ENCODE data around the gene TMEM181. TPM values are rescaled to one million over a fixed set of nuclear protein-coding genes. Genes with fewer than 3 reads are reported as not detected.
"Not testable (repeated sequence)": the region's sequence is repeated elsewhere in the genome, so short reads cannot be mapped to it uniquely, and the experiment has no call there.

The TMEM181 gene
- total RNA-seq, 2 experiments from 2014 or later, result 14.8 to 16.3 TPM

DNA sequence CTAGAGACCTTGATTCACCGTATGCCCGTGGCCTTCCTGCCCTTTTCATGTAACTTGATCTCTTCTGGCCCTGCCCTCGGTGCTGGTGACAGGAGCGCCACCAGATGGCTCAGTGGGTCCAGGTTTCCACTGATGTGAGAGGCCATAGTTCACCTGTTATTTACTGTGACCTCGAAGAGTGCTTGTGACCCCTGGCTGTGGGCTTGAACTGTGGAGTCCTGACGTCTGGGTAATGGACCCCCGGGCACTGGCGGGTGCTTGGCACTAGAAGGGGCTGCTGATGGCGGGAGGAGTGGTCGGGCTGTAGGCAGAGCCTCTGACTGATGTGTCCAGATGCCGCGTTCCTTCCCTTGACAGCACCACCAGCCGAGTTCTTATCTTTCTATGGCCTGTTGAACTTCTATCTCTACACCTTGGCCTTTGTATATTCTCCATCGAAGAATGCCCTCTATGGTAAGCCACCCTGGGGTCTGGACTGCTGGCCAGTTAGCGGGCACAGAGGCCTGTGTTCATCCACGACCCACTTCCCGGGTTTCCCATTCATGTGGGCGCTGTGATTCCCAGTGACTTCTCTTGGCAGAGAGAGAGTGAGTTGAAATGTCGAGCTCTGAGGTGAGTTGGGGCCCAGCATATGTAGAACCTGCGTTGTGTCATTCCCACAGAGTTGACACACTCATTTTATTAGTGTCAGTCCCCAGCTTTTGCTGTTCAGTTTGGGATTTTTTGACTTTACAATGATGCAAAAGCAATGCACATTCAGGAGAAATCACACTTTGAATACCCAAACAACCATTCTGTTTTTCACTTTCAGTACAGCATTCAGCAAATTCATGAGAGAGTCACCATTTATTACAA lies 69.7 kb downstream of the TMEM181 start:
- CTCF ChIA-PET, result interaction anchor here (1.2 to 1.5 kb wide), 2 partner anchors 14 to 74 kb away, joined by 4 read pairs; no protein-coding TSS in a partner anchor
- POLR2A ChIA-PET, result interaction anchor here (1.0 to 1.4 kb wide), 2 partner anchors 9 to 16 kb away, joined by 3 read pairs; no protein-coding TSS in a partner anchor

DNA sequence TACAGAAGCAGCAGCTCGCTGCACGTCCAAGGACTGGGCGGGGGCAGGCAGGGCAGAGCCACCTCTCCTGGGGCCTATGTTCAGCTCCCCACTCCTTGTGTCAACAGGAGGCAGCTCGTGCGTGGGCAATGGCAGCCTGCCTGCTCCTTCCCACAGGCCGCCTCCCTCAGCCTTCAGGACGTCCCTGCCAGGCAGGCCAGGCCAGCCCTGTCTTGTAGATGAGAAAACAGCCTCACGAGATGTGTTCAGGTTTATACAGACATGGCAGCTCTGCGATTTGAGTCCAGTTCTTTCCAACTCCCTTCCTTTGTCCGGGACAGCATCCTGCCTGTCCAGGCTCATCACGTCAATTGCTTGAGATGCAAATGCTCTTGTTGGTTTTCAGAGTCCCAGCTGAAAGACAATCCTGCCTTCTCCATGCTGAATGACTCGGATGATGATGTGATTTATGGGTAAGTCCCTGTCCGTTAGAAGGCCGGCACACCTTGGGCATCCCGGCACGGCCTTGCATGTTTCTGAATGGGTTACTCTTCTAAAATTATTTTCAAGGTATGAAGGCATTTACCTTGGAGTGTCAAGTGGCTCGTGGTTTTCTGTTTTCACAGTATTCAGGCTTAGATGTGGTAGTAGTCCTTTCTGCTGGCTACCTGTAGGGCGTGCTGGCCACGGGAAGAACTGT lies 71.2 kb downstream of the TMEM181 start:
- ChIA-PET CTCF (interaction anchor here (1.2 to 1.5 kb wide), 2 partner anchors 13 to 73 kb away, joined by 4 read pairs; no protein-coding TSS in a partner anchor), POLR2A (interaction anchor here (1.0 kb wide), 1 partner anchor 8 kb away, joined by 3 read pairs; no protein-coding TSS in a partner anchor)

DNA sequence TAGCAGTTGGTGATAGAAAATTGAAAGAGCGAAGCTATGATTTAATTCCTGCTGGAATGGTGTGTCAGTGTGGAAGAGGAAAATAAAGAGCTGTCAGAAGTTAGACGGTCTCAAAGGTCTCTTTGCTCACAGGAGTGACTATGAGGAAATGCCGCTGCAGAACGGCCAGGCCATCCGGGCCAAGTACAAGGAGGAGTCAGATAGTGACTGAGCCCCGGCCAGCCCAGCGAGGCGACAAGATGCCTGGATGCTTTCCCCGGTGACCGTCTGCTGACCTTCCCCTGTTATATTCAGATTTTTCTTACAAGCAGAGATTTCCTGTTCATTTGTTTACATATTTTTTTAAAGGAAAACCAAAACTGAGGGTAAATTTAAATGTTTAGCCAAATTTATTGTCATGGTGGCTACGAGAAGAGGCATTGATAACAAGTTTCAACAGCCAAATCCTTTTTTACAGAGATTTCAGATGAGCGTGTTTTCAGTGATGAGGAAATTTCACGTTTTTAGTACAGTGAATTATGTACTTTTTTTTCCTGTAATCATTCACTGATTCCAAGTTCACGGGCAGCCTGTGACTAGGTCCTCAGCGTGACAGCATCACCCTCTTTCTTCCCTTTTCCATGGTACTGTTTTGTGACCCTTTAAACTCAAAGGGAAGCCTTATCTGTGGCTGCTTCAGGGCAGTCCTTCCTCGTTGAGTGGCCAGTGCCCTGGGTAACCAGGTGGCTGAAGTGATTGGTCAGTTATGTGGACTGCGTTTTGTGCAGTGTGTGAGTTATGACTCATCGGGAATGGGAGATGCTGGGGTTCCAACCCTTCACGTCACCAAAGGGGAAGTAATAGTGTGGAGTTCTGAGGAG lies 72.0 kb downstream of the TMEM181 start:
- ChIA-PET POLR2A (no interaction called here), CTCF (no interaction called here)

DNA sequence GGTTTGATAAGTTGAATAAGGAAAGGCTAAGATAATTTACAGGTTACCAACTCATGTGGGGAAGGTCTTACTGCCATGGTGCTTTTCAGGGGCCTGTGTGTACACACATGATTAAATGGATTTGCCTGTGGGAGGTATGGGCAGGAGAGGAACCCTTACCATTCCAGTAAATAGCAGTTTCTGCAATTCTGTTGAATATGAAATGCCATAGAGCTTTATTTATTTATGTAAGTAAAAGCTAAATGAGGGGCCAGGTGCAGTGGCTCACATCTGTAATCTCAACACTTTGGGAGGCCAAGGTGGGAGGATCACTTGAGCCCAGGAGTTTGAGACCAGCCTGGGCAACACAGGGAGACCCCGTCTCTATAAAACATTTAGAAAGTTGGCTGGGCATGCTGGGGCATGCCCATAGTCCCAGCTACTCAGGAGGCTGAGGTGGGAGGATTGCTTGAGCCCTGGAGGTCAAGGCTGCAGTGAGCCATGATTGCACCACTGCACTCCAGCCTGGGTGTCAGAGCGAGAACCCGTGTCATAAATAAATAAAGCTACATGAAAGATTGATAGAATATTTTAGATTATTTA lies 72.7 kb downstream of the TMEM181 start:
- POLR2A ChIA-PET, result not testable (repeated sequence)
- CTCF ChIA-PET, result interaction anchor here (1.0 kb wide), 1 partner anchor 58 kb away, joined by 3 read pairs; no protein-coding TSS in a partner anchor

DNA sequence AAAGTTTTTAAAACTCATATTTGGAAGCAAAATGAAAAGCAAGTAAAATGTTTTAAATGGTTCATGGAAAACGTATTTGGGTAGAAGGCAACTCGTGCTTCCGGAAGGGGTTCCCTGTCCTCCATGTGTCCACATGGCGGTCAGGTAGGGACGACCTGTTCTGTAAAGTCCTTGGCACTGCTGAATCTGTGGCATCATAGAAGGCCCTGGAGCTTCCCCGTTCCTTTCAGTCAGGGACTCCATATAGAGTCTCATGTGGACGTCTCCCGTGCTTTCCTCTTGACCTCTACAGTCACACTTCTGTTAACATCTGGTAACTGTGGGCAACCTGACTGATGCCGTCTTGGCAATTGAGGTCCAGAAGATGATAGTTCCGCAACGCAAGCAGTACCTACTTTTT lies 73.2 kb downstream of the TMEM181 start:
- ChIA-PET CTCF (interaction anchor here (1.0 kb wide), 1 partner anchor 58 kb away, joined by 3 read pairs; no protein-coding TSS in a partner anchor), POLR2A (no interaction called here)

DNA sequence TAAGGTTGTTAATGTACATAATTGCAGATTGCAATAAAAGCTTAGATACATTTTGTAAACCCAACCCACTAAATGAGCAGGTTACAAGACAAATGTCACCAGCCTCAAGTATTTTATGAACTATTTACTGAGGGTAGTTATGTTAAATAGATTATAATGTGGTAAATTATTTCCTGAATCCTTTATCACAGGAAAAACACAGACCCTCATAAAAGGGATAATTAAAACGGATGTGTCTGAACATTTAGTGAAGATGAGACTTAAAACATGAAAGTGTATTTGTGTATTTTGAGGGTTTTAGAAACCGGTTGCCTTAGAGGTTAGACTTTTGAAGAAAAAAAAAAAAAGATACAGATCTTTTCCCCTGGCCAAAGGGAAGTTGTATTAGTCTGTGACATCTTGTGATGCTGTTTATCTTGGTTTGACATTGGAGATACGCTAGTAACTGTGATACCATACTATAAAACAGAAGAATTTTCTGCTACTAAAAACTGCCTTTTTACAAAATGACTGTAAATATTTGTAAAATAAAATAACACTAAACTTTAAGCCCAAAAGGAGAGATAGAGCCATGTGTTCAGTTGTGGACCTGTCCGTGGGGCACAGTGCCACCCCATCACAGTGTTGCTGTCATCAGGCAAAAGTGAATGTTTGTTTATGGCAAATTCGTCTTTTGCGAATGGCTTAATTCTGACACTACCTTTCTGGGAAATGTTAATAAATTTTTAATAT lies 75.0 kb downstream of the TMEM181 start:
- POLR2A ChIA-PET, result no interaction called here
- CTCF ChIA-PET, result interaction anchor here (1.0 kb wide), 2 partner anchors 17 to 57 kb away, joined by 3 read pairs; no protein-coding TSS in a partner anchor

DNA sequence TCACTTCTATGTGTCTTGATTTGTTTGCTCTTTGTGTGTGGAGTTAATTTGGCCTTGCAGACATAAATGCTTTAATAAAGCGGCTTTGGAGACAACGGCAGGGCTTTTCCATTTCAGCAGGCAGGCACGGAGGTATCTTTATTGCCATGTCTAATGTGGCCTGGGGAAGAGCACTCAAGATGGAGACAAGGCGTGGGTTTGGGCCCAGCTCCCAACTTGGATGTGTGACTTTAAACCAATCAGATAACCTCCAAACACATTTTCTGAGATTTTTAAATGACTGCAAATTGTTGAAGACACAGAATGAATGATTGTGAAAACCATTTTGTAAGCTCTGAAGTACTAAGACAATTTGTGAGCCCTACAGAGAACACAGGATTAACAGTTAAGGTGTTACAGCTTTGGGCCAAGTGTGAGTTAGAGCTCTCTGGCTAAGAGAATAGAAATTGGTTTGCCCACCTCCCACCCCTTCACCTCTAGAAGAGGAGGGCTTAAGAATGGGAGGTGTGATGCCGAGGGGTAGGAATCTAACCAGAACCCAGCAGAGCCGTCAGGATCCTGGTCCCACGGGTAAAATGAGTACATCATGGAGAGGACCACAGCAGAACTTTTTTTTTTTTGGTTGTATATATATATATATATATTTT lies 75.7 kb downstream of the TMEM181 start:
- POLR2A ChIA-PET, result no interaction called here

DNA sequence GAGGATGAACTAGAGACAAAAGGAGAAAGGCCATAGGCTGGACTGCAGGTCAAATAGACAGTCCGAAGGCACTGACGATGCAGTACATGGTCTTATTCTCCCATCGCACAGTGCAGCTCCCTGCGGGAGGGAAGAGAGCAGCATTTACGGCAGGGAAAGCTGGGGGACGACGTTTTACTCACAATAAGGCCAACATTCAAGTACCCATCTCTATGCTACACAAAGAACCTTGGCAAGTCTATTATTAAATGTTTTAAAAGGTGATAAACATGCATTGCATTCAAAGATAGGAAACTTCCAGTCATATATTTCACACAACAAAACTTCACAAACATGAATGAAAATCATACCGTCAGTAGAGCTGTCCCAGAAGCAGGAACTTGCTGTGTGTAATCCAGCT lies 76.9 kb downstream of the TMEM181 start:
- CTCF ChIA-PET, result no interaction called here
- POLR2A ChIA-PET, result no interaction called here

More for the DNA sequence above, 75.7 kb downstream of the TMEM181 start:
- CTCF ChIA-PET, result interaction anchor here (1.0 kb wide), 1 partner anchor 56 kb away, joined by 3 read pairs; no protein-coding TSS in a partner anchor

DNA sequence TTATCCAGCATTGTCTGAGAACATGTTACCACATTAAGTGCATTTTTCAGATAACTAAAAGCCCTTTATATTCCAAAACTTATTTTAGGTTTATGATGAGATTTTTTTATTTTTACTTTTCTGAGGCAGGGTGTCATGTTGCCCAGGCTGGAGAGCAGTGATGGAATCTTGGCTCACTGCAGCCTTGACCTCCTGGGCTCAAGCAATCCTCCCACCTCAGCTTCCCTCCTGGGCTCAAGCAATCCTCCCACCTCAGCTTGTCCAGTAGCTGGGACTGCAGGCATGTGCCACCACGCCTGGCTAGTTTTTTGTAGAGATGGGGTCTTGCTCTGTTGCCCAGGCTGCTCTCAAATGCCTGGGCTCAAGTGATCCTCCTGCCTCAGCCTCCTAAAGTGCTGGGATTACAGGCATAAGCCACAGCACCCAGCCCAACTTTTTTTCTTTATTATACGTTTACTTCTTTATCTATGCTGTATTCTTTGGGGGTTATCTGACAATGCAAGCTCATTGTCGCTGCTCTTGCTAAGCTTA lies 78.5 kb downstream of the TMEM181 start:
- CTCF ChIA-PET, result interaction anchor here (0.9 to 1.1 kb wide), 2 partner anchors 15 to 53 kb away, joined by 3 read pairs; no protein-coding TSS in a partner anchor
- POLR2A ChIA-PET, result interaction anchor here (1.0 kb wide), 1 partner anchor 8 kb away, joined by 3 read pairs; no protein-coding TSS in a partner anchor

DNA sequence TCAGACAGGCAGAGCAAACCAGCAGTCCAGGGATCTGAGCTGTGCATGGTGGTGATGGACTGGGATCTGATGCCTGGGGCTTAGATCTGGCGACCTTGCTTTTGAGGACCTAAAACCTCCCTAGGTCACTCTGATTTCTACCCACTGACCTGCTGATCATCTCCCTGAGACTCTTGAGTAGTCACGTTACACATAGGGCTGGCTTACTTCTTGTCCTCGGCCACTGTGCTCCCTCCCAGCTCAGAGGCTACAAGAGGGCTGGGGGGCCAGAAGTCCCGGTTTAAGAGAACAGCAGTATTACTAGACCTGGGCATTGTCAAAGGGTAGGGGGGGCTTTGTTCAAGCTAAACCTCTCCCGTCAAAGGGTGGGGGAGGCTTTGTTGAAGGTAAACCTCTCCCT lies 79.2 kb downstream of the TMEM181 start:
- ChIA-PET CTCF (interaction anchor here (0.9 to 1.1 kb wide), 2 partner anchors 14 to 52 kb away, joined by 3 read pairs; no protein-coding TSS in a partner anchor), POLR2A (interaction anchor here (1.0 kb wide), 1 partner anchor 9 kb away, joined by 3 read pairs; no protein-coding TSS in a partner anchor)

DNA sequence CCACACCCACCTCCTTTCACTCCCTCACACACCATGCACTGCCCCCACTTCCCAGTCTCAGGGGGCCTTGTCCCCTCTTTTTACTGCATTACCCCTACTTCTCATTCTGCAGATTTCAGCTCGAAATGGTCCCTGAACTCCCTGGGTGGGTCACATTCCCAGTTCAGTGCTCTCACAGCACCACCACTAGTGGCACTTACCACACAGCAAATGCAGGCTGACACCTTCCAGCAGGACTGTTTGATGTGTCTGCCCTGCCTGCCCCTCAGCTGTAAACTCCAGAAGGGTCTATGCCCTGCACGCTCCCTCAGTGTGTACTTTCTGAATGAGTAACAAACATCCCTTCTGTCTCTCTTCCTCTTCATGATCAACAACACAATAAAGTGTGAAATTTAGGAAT lies 80.6 kb downstream of the TMEM181 start:
- ChIA-PET CTCF (interaction anchor here (1.5 kb wide), 1 partner anchor 420 kb away, joined by 3 read pairs; no protein-coding TSS in a partner anchor), POLR2A (interaction anchor here (1.0 kb wide), 1 partner anchor 9 kb away, joined by 4 read pairs; no protein-coding TSS in a partner anchor)

DNA sequence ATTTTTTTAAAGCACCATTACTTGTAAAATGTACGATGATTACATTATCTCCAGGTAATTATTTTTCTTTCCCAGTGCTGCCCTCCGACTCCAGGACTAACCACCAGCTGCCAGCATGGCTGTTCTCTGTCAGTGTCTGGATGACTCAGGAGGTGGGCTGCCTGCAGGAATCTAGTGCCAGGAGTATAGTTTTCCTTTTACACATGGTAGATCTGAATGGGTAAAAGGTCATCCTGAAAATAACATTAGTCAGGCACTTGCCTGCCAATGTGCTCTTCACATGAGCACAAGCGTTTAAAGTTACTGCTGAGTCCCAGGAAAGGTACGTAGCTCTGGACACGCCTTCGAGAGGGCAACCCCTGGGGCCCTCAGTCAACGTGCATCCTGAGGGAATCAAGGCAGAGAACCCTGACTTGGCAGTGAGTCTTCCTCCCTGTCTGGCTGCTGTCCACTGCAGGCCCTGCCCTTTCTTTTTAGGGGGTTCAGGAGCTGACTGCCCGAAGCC lies 82.3 kb downstream of the TMEM181 start:
- CTCF ChIA-PET, result no interaction called here
- POLR2A ChIA-PET, result interaction anchor here (0.6 to 3.7 kb wide), 3 partner anchors 8 to 67 kb away, joined by 4 to 53 read pairs (median 4); no protein-coding TSS in a partner anchor

DNA sequence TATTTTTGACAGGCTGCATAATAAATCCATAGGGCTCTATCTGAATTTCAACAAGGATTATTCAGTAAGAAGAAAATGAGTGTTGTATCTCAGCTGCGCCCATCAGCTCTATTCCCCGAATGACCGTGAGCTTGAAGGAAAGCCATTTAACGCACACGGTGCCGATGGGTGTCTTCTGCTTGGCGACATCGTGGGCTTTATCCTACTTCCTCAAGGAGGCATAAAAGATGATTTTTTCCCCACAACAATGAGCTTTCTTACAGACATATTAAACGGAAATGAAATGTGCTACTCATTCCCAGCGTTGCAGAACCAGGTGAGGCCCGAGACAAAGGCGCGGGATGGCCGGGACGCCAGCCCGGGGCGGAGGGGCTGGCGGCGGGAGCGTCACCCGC lies 83.9 kb downstream of the TMEM181 start:
- POLR2A ChIA-PET, result interaction anchor here (1.3 to 3.7 kb wide), 5 partner anchors 9 to 84 kb away, joined by 4 to 53 read pairs (median 5); no protein-coding TSS in a partner anchor

DNA sequence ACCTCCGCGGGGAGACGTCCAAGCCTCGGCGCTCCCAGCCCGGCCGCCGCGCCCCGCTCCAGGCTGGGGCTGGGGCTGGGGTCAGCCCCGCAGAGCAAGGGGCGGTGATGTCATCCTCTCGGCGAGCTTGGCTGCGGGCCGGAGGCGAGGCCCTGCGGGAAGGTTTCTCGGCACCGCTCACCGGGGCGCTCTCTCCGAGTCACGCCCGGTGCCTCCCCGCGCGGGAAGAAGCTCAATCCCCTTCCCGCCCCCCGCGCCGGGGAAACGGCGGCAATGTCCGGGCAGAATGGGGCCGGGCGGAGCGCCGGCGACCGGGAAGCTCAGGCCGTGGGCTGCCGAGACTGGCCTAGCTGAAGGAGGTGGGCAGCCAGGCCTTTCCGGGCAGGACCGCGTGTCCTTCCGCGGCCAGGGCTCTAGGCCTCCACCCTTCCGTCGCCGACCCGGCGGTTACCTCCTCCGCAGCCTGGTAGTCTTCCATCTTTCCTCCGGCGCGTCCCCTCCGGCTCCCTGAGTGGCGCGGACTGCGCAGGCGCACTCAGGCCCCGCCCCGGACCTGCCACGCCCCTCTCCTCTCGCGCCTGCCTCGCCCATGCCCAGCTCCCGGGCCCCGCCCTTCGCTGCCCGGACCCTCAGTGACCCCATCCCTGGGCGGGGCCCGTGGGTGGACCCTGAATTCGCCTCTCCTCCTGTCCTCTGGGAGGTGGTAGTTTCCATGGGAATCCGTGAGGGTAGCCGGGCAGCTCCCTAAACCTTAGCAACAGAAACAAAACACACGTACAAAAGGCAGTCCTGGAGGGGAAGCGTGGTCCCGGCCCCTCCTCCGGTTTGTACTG lies 84.6 kb downstream of the TMEM181 start, which contains the start of gene DYNLT1:
Gene DYNLT1 (minus strand): TSS at position 513 of the 833 bp plus-strand sequence. CDS start 35 bp downstream, at position 478.
- CTCF ChIA-PET, result interaction anchor here (0.7 to 1.9 kb wide), 3 partner anchors 9 to 47 kb away, joined by 3 to 10 read pairs (median 6); no protein-coding TSS in a partner anchor
- POLR2A ChIA-PET, result interaction anchor here (1.4 to 3.7 kb wide), 4 partner anchors 9 to 85 kb away, joined by 4 to 53 read pairs (median 8); no protein-coding TSS in a partner anchor

More for the DNA sequence above, 83.9 kb downstream of the TMEM181 start:
- CTCF ChIA-PET, result interaction anchor here (0.7 to 1.9 kb wide), 4 partner anchors 9 to 48 kb away, joined by 3 to 10 read pairs (median 5); no protein-coding TSS in a partner anchor

Data from activated CD8-positive, alpha-beta memory T cell treated with anti-CD3 and anti-CD28 coated beads for 36 hours (primary cell).